NCI-H345 (cell line): ENCODE measurements around the gene PITPNM3.
"Not testable (repeated sequence)": the region's sequence is repeated elsewhere in the genome, so short reads cannot be mapped to it uniquely, and the experiment has no call there.

Experiments used
- DNase-seq: peaks from one replicate; lab custom pipeline; 2025; lab: John Stamatoyannopoulos, UW

PITPNM3 gene

GRCh38 chr17:6574687-6575595 lies 18.6 kb upstream of the PITPNM3 start:
- no peak for DNase-seq

GRCh38 chr17:6573982-6574686 lies 17.8 kb upstream of the PITPNM3 start:
- no peak for DNase-seq

- DNase-seq = not testable (repeated sequence)
These were observed 17.1 kb upstream of the PITPNM3 start for GRCh38 chr17:6573495-6573894.

GRCh38 chr17:6572972-6573370 lies 16.6 kb upstream of the PITPNM3 start:
- no peak for DNase-seq

- DNase-seq = no peak
These were observed 15.1 kb upstream of the PITPNM3 start for GRCh38 chr17:6571452-6571781.

- no peak for DNase-seq
These were observed 14.5 kb upstream of the PITPNM3 start for GRCh38 chr17:6570731-6571451.

- no peak for DNase-seq
These were observed 13.3 kb upstream of the PITPNM3 start for GRCh38 chr17:6569370-6570285.

- no peak for DNase-seq
These were observed 11.9 kb upstream of the PITPNM3 start for GRCh38 chr17:6568184-6568758.

GRCh38 chr17:6567528-6568183 lies 11.3 kb upstream of the PITPNM3 start:
- DNase-seq = no peak

GRCh38 chr17:6561446-6561845 lies 5.1 kb upstream of the PITPNM3 start:
- DNase-seq = no peak

- no peak for DNase-seq
These were observed 4.1 kb upstream of the PITPNM3 start for GRCh38 chr17:6560496-6560895.

- no peak for DNase-seq
These were observed 3.4 kb upstream of the PITPNM3 start for GRCh38 chr17:6559753-6560215.

- no peak for DNase-seq
These were observed 2.8 kb upstream of the PITPNM3 start for GRCh38 chr17:6558932-6559752.

- no peak for DNase-seq
These were observed 1.9 kb upstream of the PITPNM3 start for GRCh38 chr17:6558276-6558675.

- no peak for DNase-seq
These were observed 684 bp upstream of the PITPNM3 start for GRCh38 chr17:6557040-6557438.

- DNase-seq = no peak
These were observed 829 bp downstream of the PITPNM3 start for GRCh38 chr17:6555331-6556120.

- no peak for DNase-seq
These were observed 1.5 kb downstream of the PITPNM3 start for GRCh38 chr17:6554871-6555330.

- DNase-seq = no peak
These were observed 2.0 kb downstream of the PITPNM3 start for GRCh38 chr17:6554342-6554741.
